Right hindlimb (tissue), 1 donor: ENCODE measurements around the gene WAPL.

Source experiments
- DNase-seq: peaks from one replicate; pipeline ENCODE4 v3.0.0-alpha.2; 2018

WAPL gene

DNA sequence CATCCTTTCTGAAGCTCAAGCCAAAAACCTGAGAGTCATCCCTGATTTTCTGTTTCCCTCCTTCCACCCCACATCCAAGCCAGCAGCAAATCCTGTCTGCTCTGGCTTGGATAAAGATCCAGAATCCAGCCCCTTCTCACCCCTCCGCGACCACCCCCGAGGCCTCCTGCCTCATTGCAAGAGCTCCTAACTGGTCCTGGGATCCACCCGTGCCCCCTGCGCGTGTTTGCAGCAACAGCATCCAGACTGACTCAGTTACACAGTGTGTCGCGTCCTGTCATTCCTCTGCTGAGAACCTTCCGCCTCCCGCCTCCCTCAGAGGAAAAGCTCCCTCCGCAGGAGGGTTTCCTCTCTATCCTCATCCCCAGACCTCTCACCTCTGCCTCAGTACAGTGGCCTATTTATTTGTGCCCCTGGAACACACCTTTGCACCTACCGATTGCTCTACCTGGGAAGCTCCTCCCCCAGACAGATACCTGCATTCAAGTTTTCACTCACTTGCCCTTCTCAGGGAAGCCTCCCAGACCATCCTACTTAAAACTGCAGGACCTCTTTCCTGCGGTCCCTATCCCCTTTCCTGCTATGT lies 133.4 kb downstream of the WAPL start:
- no peak for DNase-seq

DNA sequence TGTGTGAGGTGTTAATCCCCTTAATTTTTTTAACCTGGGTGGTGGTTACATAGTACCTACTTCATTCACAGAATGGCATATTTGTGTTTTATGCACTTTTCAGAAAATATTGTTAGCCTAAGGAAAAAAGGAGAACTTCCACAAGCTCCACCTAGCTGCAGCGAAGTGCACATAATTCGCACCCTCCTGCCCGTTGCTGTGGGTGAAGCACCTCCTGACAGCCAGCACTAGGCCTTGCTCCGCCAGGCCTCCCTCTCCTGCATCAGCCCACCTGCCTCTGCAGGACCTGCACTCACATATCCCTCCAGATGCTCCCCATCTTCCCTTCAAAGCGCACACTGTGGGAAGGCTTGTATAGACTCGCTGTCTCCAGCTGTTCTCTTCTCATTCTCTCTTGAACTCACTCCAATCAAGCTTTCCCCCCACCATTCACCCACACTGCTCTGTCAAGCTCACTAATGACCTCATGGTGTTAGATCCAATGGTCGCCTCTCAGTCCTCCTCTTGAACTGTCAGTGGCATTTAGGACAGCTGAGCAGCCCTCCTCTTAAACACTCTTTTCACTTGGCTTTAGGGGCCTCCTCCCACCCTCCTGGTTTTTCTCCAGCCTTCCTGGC lies 134.3 kb downstream of the WAPL start:
- DNase-seq = no peak

DNA sequence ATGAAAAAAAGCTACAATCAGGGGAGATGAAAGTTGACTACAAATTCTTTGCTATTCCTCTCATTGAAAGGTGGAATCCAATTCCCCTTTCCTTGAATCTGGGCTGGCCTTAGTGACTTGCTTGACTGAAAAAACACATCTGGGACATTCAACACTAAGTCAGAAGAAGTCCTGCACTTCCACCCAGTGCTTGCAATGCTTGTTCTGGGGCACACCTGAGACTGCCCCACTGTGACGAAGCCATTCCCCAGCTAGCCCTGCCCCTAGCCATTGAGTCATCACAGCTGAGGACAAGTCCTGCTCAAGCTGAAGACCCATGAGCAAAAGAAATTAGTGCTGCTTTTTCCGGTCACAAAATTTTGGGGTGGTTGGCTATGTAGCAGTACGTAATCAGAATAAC lies 135.8 kb downstream of the WAPL start:
- DNase-seq = no peak
